Activated CD4-positive, alpha-beta memory T cell treated with anti-CD3 and anti-CD28 coated beads for 36 hours (primary cell): ENCODE measurements around the gene SYMPK. TPM values are rescaled to one million over a fixed set of nuclear protein-coding genes. Genes with fewer than 3 reads are reported as not detected.

Experiments
- CTCF ChIA-PET: fragments of 350-600 bp; sonication (Branson Sonifier 250); formaldehyde crosslinking; loops from one replicate; lab custom pipeline; 2021; ENCODE audit warnings: antibody characterized with exemption, inconsistent platforms; lab: Charles Lee
- POLR2A ChIA-PET: fragments of 350-600 bp; sonication (Branson Sonifier 250); formaldehyde crosslinking; loops from one replicate; lab custom pipeline; 2021; ENCODE audit warnings: antibody characterized with exemption; lab: Charles Lee
- DNase-seq: peaks from one replicate; pipeline ENCODE4 v3.0.0-alpha.2; 2020
- H3K27ac Mint-ChIP-seq: one replicate; pipeline ENCODE4 v1.8.0; 2021; ENCODE audit warnings: mixed read lengths
- H3K27me3 Mint-ChIP-seq: one replicate; pipeline ENCODE4 v1.8.0; 2021; ENCODE audit warnings: mixed read lengths
- H3K36me3 Mint-ChIP-seq: one replicate; pipeline ENCODE4 v1.8.0; 2021; ENCODE audit warnings: mixed read lengths
- H3K4me1 Mint-ChIP-seq: one replicate; pipeline ENCODE4 v1.8.0; 2021; ENCODE audit warnings: low read depth, mixed read lengths
- H3K4me3 Mint-ChIP-seq: one replicate; pipeline ENCODE4 v1.8.0; 2021; ENCODE audit warnings: mild to moderate bottlenecking, mixed read lengths
- H3K9me3 Mint-ChIP-seq: one replicate; pipeline ENCODE4 v1.8.0; 2021; ENCODE audit warnings: mixed read lengths
- intact Hi-C: fragments of 100-400 bp; cut with micrococcal nuclease; formaldehyde crosslinking; loops from one replicate; pipeline ENCODE4 v1.15.1; 2023
- total RNA-seq, 2 experiments: library from RNA; stranded (reverse); gene quantifications; one replicate each; pipeline ENCODE4 v1.2.3, GENCODE V29; 2021

SYMPK gene
- total RNA-seq, 2 experiments from 2014 or later, result 87.8 to 91.6 TPM

DNA sequence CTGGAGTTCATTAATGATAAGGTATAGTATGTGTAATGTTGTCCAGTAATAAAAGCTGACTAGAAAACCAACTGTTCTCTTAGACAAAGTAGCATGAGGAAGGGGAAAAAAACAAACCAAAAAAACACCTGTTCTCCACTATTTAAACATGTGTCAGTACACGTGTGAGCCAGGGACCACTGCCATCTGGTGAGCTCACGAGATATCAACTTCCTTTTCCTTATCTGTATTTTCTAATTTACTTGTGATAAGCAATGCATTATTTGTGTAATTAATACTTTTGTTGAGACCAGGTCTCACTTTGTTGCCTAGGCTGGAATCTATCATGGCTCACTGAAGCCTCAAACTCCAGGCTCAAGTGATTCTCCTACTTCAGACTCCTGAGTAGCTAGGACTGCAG lies 89.6 kb downstream of the SYMPK start:
- POLR2A ChIA-PET, result interaction anchor here (0.6 kb wide), 1 partner anchor 128 kb away, joined by 3 read pairs; no protein-coding TSS in a partner anchor
- CTCF ChIA-PET, result interaction anchor here (0.9 to 3.0 kb wide), 3 partner anchors 15 to 26 kb away, joined by 3 to 22 read pairs (median 3); no protein-coding TSS in a partner anchor

DNA sequence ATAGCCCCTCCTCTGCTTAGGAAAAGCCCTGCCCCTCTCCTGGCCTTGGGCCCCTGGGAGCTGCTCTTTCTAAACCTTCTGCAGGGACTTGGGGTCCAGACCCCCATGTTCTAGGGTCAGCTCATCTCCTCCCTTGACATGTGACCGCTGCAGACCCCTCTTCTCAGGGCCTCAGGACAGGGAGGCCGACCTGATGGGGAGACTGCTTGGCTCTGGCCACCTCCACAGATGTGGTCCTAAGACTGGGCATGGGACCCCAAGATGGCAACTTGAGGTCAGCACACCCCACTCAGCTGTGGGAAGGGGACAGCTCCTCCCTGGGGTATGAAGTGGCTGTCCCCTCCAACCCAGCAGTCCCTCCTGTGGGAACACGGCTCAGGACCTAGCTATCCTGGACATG lies 90.0 kb downstream of the SYMPK start:
- peaks cover 5% of the 10 kb centered on the region for H3K4me1 Mint-ChIP-seq
- no peak overlapping the region for H3K4me3 Mint-ChIP-seq
- H3K27me3 Mint-ChIP-seq, result no peaks in the 10 kb centered on the region
- intact Hi-C loops, result no loop called here
- POLR2A ChIA-PET, result interaction anchor here (1.4 kb wide), 1 partner anchor 20 kb away, joined by 3 read pairs; the partner anchor contains the start of gene DMWD
- H3K9me3 Mint-ChIP-seq, result no peaks in the 10 kb centered on the region
- DNase-seq, result no peak
- CTCF ChIA-PET, result interaction anchor here (0.9 to 3.0 kb wide), 3 partner anchors 14 to 27 kb away, joined by 3 to 22 read pairs (median 3); no protein-coding TSS in a partner anchor
- no peak overlapping the region for H3K27ac Mint-ChIP-seq
- H3K36me3 Mint-ChIP-seq, result peaks cover 13% of the 10 kb centered on the region

More for the DNA sequence above, 89.6 kb downstream of the SYMPK start:
- H3K27me3 Mint-ChIP-seq, result no peaks in the 10 kb centered on the region
- intact Hi-C loops, result no loop called here
- H3K36me3 Mint-ChIP-seq, result peaks cover 14% of the 10 kb centered on the region
- DNase-seq, result no peak
- peaks cover 6% of the 10 kb centered on the region for H3K4me1 Mint-ChIP-seq
- no peak overlapping the region for H3K4me3 Mint-ChIP-seq
- H3K9me3 Mint-ChIP-seq, result no peaks in the 10 kb centered on the region
- H3K27ac Mint-ChIP-seq, result no peak overlapping the region

DNA sequence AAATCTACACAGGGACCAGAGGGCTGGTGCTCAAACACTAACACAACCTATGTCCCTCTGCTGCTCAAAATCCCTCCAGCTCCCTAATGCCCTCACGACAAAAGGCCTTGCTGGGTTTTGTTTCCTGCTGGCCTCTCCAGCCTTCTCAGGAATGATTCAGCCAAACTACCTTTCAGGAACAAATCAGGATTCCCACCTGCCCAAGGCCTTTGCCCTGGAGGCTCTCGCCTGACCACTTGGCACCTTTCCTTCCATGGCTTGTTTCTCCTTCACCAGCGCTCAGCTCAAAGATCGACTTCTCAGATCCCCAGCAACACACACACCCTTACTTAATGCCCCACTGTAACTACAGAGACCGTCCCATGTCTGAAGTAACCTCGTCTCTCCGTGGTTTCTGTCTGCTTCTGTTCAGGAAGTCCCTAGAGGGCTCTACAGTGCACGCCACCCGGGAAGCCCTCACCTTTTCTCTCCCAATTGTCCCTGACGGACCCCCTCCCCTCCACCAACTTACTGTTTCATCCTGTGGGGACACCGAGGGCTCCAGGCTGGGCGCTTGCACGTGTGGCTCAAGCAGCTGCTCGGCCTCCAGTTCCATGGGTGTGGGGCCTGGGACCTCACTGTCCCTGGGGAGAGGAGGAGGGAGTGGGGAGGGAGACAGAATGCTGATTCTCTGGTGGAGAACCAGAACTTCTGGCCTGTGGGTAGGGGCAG lies 90.7 kb downstream of the SYMPK start:
- H3K27me3 Mint-ChIP-seq, result peaks cover 2% of the 10 kb centered on the region
- POLR2A ChIA-PET, result interaction anchor here (1.4 kb wide), 1 partner anchor 20 kb away, joined by 3 read pairs; the partner anchor contains the start of gene DMWD
- intact Hi-C loops, result no loop called here
- no peak overlapping the region for H3K27ac Mint-ChIP-seq
- no peak overlapping the region for H3K4me3 Mint-ChIP-seq
- peaks cover 9% of the 10 kb centered on the region for H3K36me3 Mint-ChIP-seq
- no peaks in the 10 kb centered on the region for H3K9me3 Mint-ChIP-seq
- CTCF ChIA-PET, result interaction anchor here (3.0 to 6.5 kb wide), 2 partner anchors 27 to 28 kb away, joined by 22 to 121 read pairs; no protein-coding TSS in a partner anchor
- peaks cover 9% of the 10 kb centered on the region for H3K4me1 Mint-ChIP-seq
- DNase-seq, result no peak

DNA sequence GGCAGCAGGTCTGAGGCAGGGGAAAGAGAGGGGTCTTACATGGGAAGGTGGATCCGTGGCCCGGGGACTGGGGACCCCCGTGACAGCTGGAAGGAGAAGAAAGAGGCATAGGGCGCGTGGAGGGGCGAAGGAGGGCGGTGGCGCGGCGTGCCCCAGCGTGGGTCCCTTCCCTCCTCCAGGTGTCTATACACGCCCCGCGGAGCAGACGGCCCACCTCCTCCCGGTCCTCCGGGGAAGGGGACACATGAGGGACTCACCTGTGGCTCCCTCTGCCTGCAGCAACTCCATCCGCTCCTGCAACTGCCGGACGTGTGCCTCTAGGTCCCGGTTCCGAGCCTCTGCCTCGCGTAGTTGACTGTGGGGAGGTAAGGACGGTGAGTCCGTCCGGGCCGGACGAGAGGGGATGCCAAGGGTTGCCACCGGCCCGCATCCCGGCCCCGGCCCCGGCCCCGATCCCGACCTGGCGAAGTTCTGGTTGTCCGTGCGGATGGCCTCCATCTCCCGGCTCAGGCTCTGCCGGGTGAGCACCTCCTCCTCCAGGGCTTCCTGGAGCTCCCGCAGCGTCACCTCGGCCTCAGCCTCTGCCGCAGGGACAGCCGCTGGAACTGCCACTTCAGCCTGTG lies 91.5 kb downstream of the SYMPK start:
- Mint-ChIP-seq H3K4me3 (peak overlapping the region; percentile 31), H3K27me3 (peaks cover 4% of the 10 kb centered on the region)

DNA sequence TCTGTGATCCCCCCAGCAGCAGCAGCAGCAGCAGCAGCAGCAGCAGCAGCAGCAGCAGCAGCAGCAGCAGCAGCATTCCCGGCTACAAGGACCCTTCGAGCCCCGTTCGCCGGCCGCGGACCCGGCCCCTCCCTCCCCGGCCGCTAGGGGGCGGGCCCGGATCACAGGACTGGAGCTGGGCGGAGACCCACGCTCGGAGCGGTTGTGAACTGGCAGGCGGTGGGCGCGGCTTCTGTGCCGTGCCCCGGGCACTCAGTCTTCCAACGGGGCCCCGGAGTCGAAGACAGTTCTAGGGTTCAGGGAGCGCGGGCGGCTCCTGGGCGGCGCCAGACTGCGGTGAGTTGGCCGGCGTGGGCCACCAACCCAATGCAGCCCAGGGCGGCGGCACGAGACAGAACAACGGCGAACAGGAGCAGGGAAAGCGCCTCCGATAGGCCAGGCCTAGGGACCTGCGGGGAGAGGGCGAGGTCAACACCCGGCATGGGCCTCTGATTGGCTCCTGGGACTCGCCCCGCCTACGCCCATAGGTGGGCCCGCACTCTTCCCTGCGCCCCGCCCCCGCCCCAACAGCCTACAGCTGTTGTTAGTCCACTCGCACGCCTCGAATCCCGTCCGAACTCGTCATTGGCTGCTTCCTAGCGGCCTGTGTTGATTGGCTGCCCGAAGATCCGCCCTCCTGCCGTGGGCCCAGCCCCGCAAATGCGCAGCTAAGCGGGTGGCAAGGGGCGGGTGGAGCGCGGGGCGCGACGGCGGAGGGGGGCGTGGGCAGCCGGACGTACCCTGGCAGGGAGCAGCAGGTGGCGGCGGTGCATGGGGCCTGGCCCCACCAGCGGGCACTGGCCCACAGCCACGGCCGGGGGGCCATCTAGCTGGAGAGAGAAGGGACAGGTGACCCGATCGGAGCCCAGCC lies 92.5 kb downstream of the SYMPK start:
- Mint-ChIP-seq H3K36me3 (peaks cover 3% of the 10 kb centered on the region), H3K4me3 (peak overlapping the region; percentile 78), H3K27me3 (peaks cover 9% of the 10 kb centered on the region), H3K9me3 (no peaks in the 10 kb centered on the region), H3K27ac (peak overlapping the region; percentile 28), H3K4me1 (peaks cover 10% of the 10 kb centered on the region)
- CTCF ChIA-PET, result interaction anchor here (0.6 to 6.5 kb wide), 25 partner anchors 9 to 1047 kb away, joined by 3 to 121 read pairs (median 5); partner anchors contain the start of genes DMPK, DMWD, FBXO46 and MYPOP
- intact Hi-C loops, result loop anchor here (1.0 kb wide), 3 partner anchors 9 to 29 kb away; no protein-coding TSS in a partner anchor
- POLR2A ChIA-PET, result interaction anchor here (0.6 to 1.9 kb wide), 5 partner anchors 25 to 292 kb away, joined by 3 to 10 read pairs (median 4); partner anchors contain the start of genes FBXO46 and QPCTL
- peak; percentile 92 for DNase-seq

More for the DNA sequence above, 91.5 kb downstream of the SYMPK start:
- H3K4me1 Mint-ChIP-seq, result peaks cover 10% of the 10 kb centered on the region
- no peaks in the 10 kb centered on the region for H3K9me3 Mint-ChIP-seq
- intact Hi-C loops, result no loop called here
- H3K27ac Mint-ChIP-seq, result no peak overlapping the region
- DNase-seq, result no peak
- ChIA-PET CTCF (interaction anchor here (0.6 to 6.5 kb wide), 6 partner anchors 8 to 114 kb away, joined by 3 to 121 read pairs (median 29); no protein-coding TSS in a partner anchor), POLR2A (interaction anchor here (1.4 kb wide), 1 partner anchor 21 kb away, joined by 3 read pairs; the partner anchor contains the start of gene DMWD)
- peaks cover 3% of the 10 kb centered on the region for H3K36me3 Mint-ChIP-seq

DNA sequence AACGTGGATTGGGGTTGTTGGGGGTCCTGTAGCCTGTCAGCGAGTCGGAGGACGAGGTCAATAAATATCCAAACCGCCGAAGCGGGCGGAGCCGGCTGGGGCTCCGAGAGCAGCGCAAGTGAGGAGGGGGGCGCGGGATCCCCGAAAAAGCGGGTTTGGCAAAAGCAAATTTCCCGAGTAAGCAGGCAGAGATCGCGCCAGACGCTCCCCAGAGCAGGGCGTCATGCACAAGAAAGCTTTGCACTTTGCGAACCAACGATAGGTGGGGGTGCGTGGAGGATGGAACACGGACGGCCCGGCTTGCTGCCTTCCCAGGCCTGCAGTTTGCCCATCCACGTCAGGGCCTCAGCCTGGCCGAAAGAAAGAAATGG lies 93.1 kb downstream of the SYMPK start:
- peak overlapping the region; percentile 18 for H3K27ac Mint-ChIP-seq

DNA sequence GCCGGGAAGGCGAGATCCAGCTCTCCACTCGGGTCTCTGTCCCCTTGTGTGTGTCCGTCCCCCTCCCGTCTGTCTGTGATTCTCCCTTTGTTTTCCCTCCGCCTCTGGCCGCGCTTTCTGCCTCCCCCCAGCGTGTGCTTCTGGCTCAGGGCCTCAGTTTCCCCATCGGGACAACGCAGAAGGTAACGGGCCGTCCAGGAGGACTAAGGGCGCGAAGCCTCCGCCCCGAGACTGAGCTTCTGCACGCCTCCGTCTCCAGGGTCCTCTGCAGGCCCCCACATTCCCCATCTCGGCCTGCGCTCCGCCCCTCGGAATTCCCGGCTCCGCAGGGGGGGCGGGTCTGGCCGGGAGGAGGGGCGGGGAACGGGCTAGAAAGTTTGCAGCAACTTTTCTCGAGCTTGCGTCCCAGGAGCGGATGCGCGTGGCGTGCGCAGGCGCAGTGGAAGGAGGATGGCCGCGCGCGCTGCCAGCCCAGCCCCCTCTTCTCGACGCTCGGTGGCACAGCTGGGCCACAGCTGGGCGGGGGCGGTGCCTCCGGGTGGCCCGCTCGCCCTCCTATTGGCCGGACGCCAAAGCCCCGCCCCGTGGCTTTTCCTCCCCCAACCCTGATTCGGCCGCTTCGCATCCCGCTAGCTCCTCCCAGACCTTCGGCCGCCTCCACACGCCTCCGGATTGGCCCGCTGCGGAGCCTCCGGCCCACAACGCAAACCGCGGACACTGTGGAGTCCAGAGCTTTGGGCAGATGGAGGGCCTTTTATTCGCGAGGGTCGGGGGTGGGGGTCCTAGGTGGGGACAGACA lies 93.8 kb downstream of the SYMPK start, which contains the start of gene SIX5:
Gene SIX5, minus strand, starts transcription at position 269 of the 799 bp plus-strand sequence. CDS start 408 bp downstream, outside the sequence.
- ChIA-PET POLR2A (interaction anchor here (0.7 to 1.9 kb wide), 11 partner anchors 10 to 290 kb away, joined by 3 to 10 read pairs (median 3); partner anchors contain the start of genes DMWD, IRF2BP1 and QPCTL), CTCF (interaction anchor here (0.6 to 6.5 kb wide), 36 partner anchors 9 to 290 kb away, joined by 3 to 121 read pairs (median 5); partner anchors contain the start of genes DMPK, DMWD, FBXO46 and IRF2BP1)
- Mint-ChIP-seq H3K4me1 (peaks cover 10% of the 10 kb centered on the region), H3K9me3 (no peaks in the 10 kb centered on the region), H3K4me3 (peak within 1 kb of the TSS; percentile 78), H3K36me3 (peaks cover 3% of the 10 kb centered on the region), H3K27me3 (peaks cover 15% of the 10 kb centered on the region), H3K27ac (peak within 1 kb of the TSS; percentile 18)
- peak; percentile 98 for DNase-seq
- intact Hi-C loops, result loop anchor here (1.0 to 2.0 kb wide), 3 partner anchors 38 to 116 kb away; partner anchors contain the start of genes FBXO46 and SYMPK

More for the DNA sequence above, 93.1 kb downstream of the SYMPK start:
- Mint-ChIP-seq H3K9me3 (no peaks in the 10 kb centered on the region), H3K4me1 (peaks cover 10% of the 10 kb centered on the region), H3K4me3 (peak overlapping the region; percentile 78), H3K27me3 (peaks cover 12% of the 10 kb centered on the region), H3K36me3 (peaks cover 3% of the 10 kb centered on the region)
- POLR2A ChIA-PET, result interaction anchor here (0.9 to 1.9 kb wide), 7 partner anchors 9 to 291 kb away, joined by 3 to 10 read pairs (median 4); partner anchors contain the start of genes FBXO46, IRF2BP1 and QPCTL
- no peak for DNase-seq
- intact Hi-C loops, result loop anchor here (1.0 to 2.0 kb wide), 6 partner anchors 9 to 115 kb away; partner anchors contain the start of genes FBXO46 and SYMPK
- CTCF ChIA-PET, result interaction anchor here (0.6 to 6.5 kb wide), 31 partner anchors 9 to 291 kb away, joined by 3 to 121 read pairs (median 5); partner anchors contain the start of genes DMPK, DMWD, FBXO46 and IRF2BP1

DNA sequence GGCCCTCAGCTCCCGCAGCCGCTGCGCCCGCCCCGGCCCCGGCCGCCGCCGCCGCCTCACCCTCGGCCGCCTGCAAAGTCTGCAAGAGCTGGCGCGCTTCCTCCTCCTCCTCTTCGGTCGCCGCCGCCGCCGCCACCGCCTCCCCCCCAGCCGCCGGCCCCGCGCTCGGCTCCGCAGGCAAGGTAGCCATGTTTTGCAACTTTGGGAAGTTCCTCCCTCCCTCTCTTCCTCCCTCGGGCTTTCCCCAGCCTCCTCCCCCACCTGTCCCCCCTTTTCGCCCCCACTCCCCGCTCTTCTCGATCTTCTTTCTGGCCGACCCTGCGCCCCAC lies 94.3 kb downstream of the SYMPK start:
- Mint-ChIP-seq H3K36me3 (peaks cover 3% of the 10 kb centered on the region), H3K27me3 (peaks cover 15% of the 10 kb centered on the region), H3K27ac (peak overlapping the region; percentile 10), H3K4me1 (peaks cover 10% of the 10 kb centered on the region), H3K9me3 (no peaks in the 10 kb centered on the region), H3K4me3 (peak overlapping the region; percentile 78)
- intact Hi-C loops, result loop anchor here (2.0 kb wide), 1 partner anchor 38 kb away; the partner anchor contains the start of gene FBXO46
- ChIA-PET POLR2A (interaction anchor here (1.2 to 1.9 kb wide), 8 partner anchors 11 to 290 kb away, joined by 3 to 10 read pairs (median 4); partner anchors contain the start of genes DMWD and QPCTL), CTCF (interaction anchor here (0.7 to 6.5 kb wide), 14 partner anchors 9 to 248 kb away, joined by 3 to 121 read pairs (median 8); partner anchors contain the start of genes DMPK, FBXO46, MYPOP and SYMPK)
- DNase-seq, result peak; percentile 59

DNA sequence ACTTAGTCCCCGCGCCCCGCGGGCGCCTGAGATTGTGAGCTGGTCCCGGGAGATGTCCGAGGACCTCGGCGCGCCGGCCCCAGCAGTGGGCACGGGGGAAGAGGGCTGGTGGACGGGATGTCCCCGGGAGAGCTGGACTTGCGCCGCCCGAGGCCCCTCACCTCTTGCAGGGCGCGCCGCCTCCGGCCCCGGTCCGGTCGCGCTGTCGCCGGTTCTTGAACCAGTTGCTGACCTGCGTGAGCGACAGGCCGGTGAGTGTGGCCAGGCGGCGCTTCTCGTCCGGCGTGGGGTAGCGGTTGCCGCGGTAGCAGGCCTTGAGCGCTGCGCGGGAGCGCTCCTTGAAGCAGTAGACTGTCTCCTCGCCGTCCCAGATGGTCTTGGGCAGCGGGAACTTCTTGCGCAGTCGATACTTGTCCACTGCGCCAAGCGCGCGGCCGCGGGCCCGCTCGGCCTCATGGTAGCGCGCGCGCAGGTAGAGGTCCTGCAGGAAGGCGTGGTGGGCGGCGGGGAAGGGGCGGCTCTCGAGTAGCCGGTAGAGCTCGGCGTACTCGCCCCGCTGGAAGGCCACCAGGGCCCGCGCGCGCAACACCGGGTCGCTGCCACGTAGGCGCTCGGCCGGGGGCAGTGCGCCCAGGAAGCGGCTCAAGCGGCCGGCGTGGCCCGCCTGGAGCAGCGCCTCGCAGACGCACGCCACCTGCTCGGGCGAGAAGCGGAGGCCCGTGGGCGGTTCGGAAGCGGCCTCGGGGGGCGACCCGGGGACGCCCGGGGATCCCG lies 94.9 kb downstream of the SYMPK start:
- intact Hi-C loops, result loop anchor here (2.0 kb wide), 1 partner anchor 37 kb away; the partner anchor contains the start of gene FBXO46
- CTCF ChIA-PET, result interaction anchor here (0.8 to 6.5 kb wide), 9 partner anchors 11 to 241 kb away, joined by 3 to 121 read pairs (median 8); partner anchors contain the start of genes DMPK and FBXO46
- Mint-ChIP-seq H3K9me3 (no peaks in the 10 kb centered on the region), H3K4me1 (peaks cover 10% of the 10 kb centered on the region), H3K27me3 (peaks cover 15% of the 10 kb centered on the region), H3K27ac (no peak overlapping the region), H3K4me3 (peak overlapping the region; percentile 60), H3K36me3 (peaks cover 3% of the 10 kb centered on the region)
- DNase-seq, result peak; percentile 23
- POLR2A ChIA-PET, result interaction anchor here (1.2 to 1.8 kb wide), 6 partner anchors 11 to 126 kb away, joined by 3 to 10 read pairs (median 4); partner anchors contain the start of genes DMWD and QPCTL
